A549 (cell line): ENCODE data around the gene SETD2.

Experiments used
- FOXS1 ChIP-seq: fragments of 250-450 bp; sonication (Bioruptor Pico); IDR thresholded peaks from 2 replicates; pipeline ENCODE4 v1.5.0; 2020; ENCODE audit warnings: mild to moderate bottlenecking, moderate library complexity
- HOXB5 ChIP-seq: fragments of 250-450 bp; sonication (Bioruptor Pico); IDR thresholded peaks from 2 replicates; pipeline ENCODE4 v1.5.0; 2020; ENCODE audit warnings: mild to moderate bottlenecking, moderate library complexity
- JUN ChIP-seq, 2 experiments: fragments of >200 bp; sonication (Bioruptor Twin); formaldehyde crosslinking; IDR thresholded peaks; 2 replicates in 1 of 2; 3 replicates in 1 of 2; pipeline ENCODE4 v1.6.1; 2016 to 2017
- JUNB ChIP-seq: fragments of >200 bp; sonication (Bioruptor Twin); formaldehyde crosslinking; IDR thresholded peaks from 2 replicates; pipeline ENCODE4 v1.6.1; 2016
- KDM1A ChIP-seq: fragments of 200-600 bp; sonication (generic); IDR thresholded peaks from 2 replicates; pipeline ENCODE4 v1.6.1; 2016; ENCODE audit warnings: low read depth, mild to moderate bottlenecking
- KDM5A ChIP-seq: fragments of 200-600 bp; sonication (generic); IDR thresholded peaks from 2 replicates; pipeline ENCODE4 v1.6.1; 2016; ENCODE audit warnings: antibody characterized with exemption, mild to moderate bottlenecking
- POLR2A ChIP-seq: IDR thresholded peaks from 2 replicates; pipeline ENCODE4 v1.6.1; 2012; ENCODE audit warnings: mild to moderate bottlenecking, low read length
- RARB ChIP-seq: fragments of 250-450 bp; sonication (Bioruptor Pico); IDR thresholded peaks from 2 replicates; pipeline ENCODE4 v1.8.0; 2021; ENCODE audit warnings: mild to moderate bottlenecking, moderate library complexity
- TF ChIP-seq, protein P1 (sequence below): fragments of >200 bp; sonication (Bioruptor Twin); formaldehyde crosslinking; IDR thresholded peaks from 3 replicates; pipeline ENCODE4 v1.5.1; 2016
- TF ChIP-seq, protein P2 (sequence below): fragments of 150-350 bp; IDR thresholded peaks from 2 replicates; pipeline ENCODE4 v1.6.1; 2014; ENCODE audit warnings: low read depth, mild to moderate bottlenecking, low read length
- TF ChIP-seq, protein P3 (sequence below): fragments of 200-600 bp; sonication (generic); IDR thresholded peaks from 2 replicates; pipeline ENCODE4 v1.6.1; 2016; ENCODE audit warnings: antibody characterized with exemption, mild to moderate bottlenecking, moderate library complexity

DNA sequence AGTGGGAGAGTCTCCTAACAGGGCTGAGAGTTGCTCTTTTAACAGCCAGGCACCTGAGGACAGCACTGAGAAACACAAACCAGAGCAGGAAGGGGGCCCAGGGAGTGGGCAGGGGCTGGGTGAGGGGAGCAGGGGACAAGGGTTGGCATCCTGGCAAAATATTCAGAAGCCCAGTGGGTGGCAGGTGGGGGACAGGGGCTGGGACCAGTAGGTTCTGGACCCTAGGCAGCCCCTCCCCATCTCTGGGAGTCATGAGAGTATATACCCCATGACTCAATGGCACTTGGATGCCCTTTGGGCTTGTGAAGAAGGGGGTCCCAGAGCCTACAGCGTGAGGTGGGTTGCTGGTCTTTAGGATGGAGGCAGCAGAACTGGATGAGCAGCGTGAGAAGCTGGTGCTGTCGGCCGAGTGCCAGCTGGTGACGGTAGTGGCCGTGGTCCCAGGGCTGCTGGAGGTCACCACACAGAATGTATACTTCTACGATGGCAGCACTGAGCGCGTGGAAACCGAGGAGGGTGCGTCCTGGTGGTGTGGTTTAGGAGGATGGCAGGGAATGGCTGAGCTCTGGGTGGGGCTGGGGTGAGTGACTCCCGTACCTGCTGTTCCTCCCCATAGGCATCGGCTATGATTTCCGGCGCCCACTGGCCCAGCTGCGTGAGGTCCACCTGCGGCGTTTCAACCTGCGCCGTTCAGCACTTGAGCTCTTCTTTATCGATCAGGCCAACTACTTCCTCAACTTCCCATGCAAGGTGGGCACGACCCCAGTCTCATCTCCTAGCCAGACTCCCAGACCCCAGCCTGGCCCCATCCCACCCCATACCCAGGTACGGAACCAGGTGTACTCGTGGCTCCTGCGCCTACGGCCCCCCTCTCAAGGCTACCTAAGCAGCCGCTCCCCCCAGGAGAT lies 160.2 kb downstream of the SETD2 start:
- TF ChIP-seq, protein P1, sequence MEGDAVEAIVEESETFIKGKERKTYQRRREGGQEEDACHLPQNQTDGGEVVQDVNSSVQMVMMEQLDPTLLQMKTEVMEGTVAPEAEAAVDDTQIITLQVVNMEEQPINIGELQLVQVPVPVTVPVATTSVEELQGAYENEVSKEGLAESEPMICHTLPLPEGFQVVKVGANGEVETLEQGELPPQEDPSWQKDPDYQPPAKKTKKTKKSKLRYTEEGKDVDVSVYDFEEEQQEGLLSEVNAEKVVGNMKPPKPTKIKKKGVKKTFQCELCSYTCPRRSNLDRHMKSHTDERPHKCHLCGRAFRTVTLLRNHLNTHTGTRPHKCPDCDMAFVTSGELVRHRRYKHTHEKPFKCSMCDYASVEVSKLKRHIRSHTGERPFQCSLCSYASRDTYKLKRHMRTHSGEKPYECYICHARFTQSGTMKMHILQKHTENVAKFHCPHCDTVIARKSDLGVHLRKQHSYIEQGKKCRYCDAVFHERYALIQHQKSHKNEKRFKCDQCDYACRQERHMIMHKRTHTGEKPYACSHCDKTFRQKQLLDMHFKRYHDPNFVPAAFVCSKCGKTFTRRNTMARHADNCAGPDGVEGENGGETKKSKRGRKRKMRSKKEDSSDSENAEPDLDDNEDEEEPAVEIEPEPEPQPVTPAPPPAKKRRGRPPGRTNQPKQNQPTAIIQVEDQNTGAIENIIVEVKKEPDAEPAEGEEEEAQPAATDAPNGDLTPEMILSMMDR: no peak
- TF ChIP-seq RARB (CRISPR knock-in tag) (no peak), JUNB (no peak), POLR2A (no peak), KDM1A (no peak), KDM5A (no peak), HOXB5 (CRISPR knock-in tag) (no peak), FOXS1 (CRISPR knock-in tag) (no peak), JUN (IDR thresholded peaks at IDR 0.05) (no peak)
- TF ChIP-seq, protein P2, sequence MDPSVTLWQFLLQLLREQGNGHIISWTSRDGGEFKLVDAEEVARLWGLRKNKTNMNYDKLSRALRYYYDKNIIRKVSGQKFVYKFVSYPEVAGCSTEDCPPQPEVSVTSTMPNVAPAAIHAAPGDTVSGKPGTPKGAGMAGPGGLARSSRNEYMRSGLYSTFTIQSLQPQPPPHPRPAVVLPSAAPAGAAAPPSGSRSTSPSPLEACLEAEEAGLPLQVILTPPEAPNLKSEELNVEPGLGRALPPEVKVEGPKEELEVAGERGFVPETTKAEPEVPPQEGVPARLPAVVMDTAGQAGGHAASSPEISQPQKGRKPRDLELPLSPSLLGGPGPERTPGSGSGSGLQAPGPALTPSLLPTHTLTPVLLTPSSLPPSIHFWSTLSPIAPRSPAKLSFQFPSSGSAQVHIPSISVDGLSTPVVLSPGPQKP: no peak
- TF ChIP-seq, protein P3, sequence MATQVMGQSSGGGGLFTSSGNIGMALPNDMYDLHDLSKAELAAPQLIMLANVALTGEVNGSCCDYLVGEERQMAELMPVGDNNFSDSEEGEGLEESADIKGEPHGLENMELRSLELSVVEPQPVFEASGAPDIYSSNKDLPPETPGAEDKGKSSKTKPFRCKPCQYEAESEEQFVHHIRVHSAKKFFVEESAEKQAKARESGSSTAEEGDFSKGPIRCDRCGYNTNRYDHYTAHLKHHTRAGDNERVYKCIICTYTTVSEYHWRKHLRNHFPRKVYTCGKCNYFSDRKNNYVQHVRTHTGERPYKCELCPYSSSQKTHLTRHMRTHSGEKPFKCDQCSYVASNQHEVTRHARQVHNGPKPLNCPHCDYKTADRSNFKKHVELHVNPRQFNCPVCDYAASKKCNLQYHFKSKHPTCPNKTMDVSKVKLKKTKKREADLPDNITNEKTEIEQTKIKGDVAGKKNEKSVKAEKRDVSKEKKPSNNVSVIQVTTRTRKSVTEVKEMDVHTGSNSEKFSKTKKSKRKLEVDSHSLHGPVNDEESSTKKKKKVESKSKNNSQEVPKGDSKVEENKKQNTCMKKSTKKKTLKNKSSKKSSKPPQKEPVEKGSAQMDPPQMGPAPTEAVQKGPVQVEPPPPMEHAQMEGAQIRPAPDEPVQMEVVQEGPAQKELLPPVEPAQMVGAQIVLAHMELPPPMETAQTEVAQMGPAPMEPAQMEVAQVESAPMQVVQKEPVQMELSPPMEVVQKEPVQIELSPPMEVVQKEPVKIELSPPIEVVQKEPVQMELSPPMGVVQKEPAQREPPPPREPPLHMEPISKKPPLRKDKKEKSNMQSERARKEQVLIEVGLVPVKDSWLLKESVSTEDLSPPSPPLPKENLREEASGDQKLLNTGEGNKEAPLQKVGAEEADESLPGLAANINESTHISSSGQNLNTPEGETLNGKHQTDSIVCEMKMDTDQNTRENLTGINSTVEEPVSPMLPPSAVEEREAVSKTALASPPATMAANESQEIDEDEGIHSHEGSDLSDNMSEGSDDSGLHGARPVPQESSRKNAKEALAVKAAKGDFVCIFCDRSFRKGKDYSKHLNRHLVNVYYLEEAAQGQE: no peak
